Fibroblast of skin of right quadriceps (primary cell): Measurements from ENCODE around the gene OR7G2.
A peak's percentile ranks its signal among the peaks of the same experiment; 100 is the strongest.

Experiments used
- DNase-seq: peaks from one replicate; pipeline ENCODE4 v3.0.0-alpha.2; 2013

OR7G2 gene

DNA sequence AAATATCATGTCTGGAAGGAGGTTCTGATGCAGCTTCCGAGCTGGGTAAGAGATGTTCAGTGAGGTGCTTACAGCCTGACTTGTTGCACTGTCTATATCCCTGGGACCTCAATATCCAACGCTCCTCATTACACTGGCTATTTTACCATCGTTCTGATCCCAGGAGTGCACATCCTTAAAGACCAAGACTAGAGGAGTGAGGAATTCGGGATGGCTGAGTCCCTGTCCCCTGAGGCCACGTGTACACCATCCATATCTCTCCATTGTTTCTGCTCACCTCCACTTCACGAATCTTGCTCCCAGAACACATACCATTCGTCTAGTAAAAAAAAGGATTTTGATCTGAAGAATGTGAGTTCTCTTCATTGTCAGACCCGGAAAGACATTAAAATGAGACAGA, at the start of gene OR7G2:
Gene OR7G2, minus strand, starts transcription at position 101 of the 400 bp plus-strand sequence. CDS start 4,232 bp downstream, outside the sequence.
- no peak for DNase-seq

DNA sequence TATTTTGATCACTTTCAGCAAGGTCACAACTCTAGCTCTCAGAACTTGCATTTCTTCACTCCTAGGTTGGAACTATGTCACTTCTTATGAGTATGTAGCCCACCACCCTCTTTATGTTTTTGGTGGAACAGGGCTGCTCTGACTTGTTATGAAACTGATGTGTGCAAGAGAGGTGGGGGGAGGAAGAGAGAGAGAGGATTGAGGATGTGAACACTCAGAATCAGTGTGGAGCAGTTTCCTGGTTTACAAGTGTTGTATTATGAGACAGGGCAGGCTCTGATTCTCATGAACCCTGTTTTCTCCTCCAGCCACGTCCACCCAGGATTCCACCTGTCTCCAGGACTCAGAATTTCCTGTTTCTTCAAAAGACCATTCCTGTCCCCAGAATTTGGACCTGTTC, 49.0 kb upstream of the OR7G2 start:
- DNase-seq, result no peak

- DNase-seq, result no peak
These were observed 48.3 kb upstream of the OR7G2 start for GRCh38 chr19:9155591-9155990.

- no peak for DNase-seq
These were observed 44.1 kb upstream of the OR7G2 start for GRCh38 chr19:9151367-9151766.

DNA sequence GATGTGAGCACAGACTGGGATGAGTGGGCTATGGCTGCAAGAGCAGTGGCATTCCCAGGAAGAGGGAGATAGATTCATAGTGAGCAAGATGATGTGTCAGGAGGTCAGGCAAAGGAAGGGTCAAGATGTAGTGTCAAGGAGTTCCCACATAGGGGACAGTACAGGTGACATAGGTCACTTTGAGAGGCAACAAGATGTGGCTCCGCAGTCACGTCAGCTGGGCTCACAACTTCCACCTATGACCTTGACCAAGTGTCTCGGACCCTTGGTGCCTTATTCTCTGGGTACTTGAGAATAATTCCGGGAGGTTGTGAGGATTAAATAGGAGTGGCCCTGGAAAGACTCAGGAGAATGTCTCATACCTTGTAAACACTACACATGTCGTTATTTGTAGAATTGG, 43.4 kb upstream of the OR7G2 start:
- DNase-seq, result no peak

DNA sequence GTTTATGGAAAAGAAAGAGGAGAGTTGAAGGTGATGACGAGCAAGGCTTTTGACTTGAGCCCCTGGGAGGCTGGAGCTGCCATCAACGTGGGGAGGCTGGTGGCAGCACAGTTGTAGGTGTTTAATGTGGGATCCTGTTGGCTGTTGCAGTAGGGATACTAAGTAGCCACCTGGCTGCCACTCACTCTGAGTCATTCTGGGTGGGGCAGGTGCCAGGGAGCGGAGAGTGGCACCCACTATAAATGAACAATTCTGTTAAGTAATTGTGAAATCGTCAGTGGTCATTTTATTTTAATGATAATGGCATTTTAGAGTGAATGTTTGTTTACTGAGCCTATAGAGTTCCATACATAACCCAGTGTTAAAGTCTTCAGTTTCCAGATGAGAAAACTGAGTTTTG, 42.7 kb upstream of the OR7G2 start:
- DNase-seq, result no peak

DNA sequence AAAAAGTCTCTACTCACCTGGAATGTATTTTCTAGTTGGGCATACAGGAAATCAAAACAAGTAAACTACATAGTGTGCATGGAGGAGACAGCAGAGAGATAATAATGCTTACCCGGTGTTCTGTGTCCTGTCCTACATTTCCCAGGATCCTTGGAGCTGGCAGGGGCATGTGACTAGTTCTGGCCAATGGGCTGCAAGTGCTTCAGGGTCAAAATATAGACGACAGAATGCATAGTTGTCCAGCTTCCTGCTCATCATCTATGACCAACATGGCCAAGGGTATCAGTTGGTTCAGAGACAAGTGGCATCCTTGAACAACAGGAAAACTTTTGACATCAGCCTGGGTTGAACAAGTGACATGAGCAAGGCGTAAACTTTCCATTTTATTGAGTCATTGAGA, 41.4 kb upstream of the OR7G2 start:
- no peak for DNase-seq

- no peak for DNase-seq
These were observed 39.6 kb upstream of the OR7G2 start for GRCh38 chr19:9146882-9147281.

DNA sequence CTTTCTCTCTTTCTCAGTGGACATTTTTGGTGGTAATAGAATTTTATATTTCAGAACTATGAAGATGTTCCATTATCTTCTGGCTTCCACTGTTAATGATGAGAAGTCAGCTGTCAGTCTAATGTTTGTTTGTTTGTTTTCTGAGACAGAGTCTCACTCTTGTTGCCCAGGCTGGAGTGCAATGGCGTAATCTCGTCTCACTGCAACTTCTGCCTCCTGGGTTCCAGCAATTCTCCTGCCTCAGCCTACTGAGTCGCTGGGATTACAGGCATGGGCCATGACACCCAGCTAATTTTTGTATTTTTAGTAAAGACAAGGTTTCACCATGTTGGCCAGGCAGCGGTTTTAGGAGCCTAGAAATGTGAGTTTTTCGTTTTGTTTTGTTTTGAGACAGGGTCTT, 37.6 kb upstream of the OR7G2 start:
- DNase-seq, result no peak

DNA sequence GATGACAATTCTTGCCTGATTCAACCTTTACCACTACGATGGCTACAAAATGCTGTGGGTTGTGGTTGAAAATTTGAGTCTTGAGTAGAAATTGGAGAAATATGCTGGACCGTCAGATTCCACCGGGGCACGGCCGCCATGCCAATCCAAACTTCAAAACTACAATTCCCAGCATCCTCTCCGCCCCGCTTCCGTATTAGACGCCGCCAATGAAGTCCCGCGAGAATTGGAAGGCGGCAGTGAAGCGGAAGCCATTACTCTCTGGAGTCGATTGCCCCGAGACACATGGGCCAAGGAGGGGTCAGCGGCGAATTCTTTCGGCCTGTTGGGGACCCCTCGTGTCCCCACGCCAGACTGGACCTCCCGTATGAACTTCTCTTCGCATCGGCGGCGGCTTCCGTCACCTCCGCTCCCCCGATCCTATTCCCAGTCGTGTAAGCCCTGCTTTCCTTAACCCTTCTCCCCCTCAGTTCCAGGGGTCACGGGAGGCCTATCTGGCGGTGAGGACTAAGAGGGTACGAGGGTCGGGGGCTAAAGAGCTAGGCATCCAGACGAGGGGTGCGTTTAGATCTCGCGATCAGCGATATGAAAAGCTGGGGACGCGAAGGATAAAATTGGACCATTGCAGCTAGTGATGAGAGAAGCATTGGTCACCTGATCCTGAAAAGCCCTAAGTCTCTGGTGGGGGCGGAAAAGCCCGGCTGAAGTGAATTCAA, 33.0 kb upstream of the OR7G2 start, which contains the start of gene ZNF317:
Gene ZNF317, plus strand, starts transcription at position 239 of the 716 bp plus-strand sequence. CDS start 15,620 bp downstream, outside the sequence.
- DNase-seq, result peak; percentile 92

- no peak for DNase-seq
These were observed 32.4 kb upstream of the OR7G2 start for GRCh38 chr19:9139609-9140158.

GRCh38 chr19:9132422-9132821, 25.1 kb upstream of the OR7G2 start:
- DNase-seq, result no peak

DNA sequence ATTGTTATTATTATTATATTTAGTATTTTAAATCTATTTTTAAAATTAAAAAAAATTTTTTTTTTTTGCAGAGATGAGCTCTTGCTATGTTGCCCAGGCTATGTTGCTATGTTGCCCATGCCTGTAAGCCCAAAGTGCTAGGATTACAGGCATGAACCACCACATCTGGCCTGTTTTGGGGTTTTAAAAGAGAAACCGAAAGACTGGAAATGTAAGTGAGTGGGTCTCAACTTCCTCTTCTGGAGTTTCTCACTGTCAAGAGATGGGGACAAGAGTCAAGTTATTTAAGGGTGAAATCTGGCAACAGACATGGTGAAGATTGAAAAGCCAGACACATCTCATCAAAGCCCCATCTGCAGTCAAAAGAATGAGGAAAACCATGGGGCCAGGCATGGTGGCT, 23.7 kb upstream of the OR7G2 start:
- no peak for DNase-seq

DNA sequence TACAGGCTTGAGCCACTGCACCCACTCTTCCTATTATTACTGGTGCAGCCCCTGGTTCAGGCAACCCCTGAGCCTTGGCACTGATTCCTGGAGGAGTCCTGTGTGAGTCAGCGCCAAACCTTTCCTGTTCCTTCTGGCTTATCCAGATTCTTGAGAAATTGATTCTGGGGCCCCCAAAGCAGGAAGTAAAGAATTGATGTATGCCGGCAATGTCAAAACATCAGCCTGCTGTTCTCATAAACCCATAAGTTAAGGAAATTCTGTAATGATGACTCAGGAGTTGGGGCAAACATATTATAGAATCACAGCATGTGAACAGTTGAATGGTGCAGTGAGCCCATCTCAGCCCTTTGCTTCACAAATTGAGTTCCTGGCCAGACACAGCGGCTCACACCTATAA, 20.9 kb upstream of the OR7G2 start:
- DNase-seq, result no peak

GRCh38 chr19:9126900-9127405, 19.7 kb upstream of the OR7G2 start, which contains the start of gene OR7G3:
Gene OR7G3, minus strand, starts transcription at chr19:9126950. Its CDS starts 0 bp downstream, at chr19:9126950.
- no peak for DNase-seq

- no peak for DNase-seq
These were observed 9.3 kb upstream of the OR7G2 start for GRCh38 chr19:9116547-9116946.

GRCh38 chr19:9115307-9115813, 8.1 kb upstream of the OR7G2 start, which contains the start of gene OR7G1:
Gene OR7G1, minus strand, starts transcription at chr19:9115763. Its CDS starts 0 bp downstream, at chr19:9115763.
- DNase-seq, result no peak

- no peak for DNase-seq
These were observed 2.7 kb upstream of the OR7G2 start for GRCh38 chr19:9109959-9110358.

- no peak for DNase-seq
These were observed 20.5 kb downstream of the OR7G2 start, which contains the start of gene OR1M1 for GRCh38 chr19:9086761-9087160. Gene OR1M1, plus strand, starts transcription at chr19:9087061. Its CDS starts 6,184 bp downstream, at chr19:9093245.

DNA sequence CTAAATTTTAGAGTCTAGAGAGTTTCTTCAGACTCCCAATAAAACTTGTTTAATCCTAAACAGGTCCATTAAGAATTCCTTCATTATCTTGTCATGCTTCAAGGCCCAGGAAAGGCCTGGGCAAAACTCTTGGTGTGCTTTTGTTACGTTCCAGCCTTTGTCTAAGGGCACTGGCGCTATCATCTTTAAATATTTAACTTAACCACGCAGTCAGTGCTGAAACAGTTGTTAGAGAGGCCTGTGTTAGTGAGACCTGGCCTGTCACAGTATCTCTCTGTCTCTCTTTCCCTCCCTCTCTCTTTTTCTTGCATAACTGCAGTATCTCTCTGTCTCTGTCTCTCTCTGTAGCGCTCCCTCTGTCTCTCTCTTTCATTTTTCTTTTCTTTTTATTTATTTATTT, 28.6 kb downstream of the OR7G2 start:
- no peak for DNase-seq

GRCh38 chr19:9076901-9077300, 30.4 kb downstream of the OR7G2 start:
- DNase-seq, result no peak

DNA sequence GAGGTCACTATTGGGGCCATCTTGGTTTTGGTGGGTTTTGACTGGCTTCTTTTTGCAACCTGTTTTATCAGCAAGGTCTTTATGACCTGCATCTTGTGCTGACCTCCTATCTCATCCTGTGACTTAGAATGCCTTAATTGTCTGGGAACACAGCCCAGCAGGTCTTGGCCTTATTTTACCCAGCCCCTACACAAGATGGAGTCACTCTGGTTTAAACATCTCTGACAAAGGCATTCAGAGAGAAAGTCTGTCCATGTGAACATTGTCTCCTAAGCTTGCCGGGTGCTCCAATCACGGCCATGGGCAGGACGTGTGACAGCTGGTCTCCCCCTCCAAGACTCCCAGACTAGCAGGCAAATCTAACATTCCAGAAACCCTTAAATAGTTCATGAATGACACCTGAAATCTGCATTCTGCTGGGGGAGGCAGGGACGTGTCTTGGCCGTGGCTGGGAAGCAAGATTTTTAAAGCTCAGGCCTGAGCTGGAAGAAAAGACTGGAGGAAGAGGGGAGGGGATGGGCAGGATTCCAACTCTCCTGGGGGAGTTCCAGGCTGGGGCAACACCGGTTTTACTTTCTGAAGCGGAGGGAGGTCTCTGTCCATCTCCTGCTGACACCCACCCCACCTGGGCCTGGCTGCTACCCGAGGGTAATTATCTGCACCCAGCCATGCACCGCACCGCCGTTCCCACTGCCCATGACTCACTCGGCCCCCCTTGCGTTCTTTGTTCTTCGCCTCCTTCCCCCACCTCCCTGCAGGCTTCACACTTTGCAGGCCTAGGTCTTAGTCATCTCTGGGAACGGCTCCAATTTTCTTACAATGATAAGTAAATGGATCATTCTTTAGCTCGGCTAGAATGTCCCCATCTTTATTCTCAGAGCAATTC, 32.0 kb downstream of the OR7G2 start:
- peak; percentile 89 for DNase-seq

DNA sequence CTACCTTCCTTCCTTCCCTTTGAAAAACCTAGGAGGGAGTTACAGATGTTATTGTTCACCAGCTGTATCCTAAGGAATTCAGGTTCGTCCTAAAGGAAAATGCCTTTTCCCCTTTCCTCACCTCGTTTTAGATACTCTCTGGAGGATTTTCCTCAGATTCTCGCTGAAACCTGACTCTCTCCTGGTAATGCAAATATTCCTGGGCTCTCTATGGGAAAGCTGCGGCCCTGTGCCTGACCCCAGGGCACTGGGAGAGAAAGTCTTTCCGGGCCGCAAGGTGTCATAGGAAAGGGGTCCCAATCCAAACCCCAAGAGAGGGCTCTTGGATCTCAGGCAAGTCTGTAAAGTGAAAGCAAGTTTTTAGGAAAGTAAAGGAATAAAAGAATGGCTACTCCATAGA, 33.5 kb downstream of the OR7G2 start:
- DNase-seq, result no peak
